K562 (cell line): ENCODE measurements around the gene ELOF1. TPM values are rescaled to one million over a fixed set of nuclear protein-coding genes. Genes with fewer than 3 reads are reported as not detected.

Experiments
- ARID3B ChIP-seq: fragments of 250-450 bp; sonication (Bioruptor Pico); IDR thresholded peaks from 2 replicates; pipeline ENCODE4 v1.4.0; 2020; ENCODE audit warnings: borderline replicate concordance
- KDM1A ChIP-seq, 2 experiments: fragments of 450-650 bp; IDR thresholded peaks; 2 replicates each; pipeline ENCODE4 v1.6.1; 2016; ENCODE audit warnings: mild to moderate bottlenecking in 2 of 2
- MLLT1 ChIP-seq, 2 experiments: fragments of 450-650 bp; IDR thresholded peaks; 2 replicates each; pipeline ENCODE4 v1.6.1; 2016
- NKRF ChIP-seq: fragments of 450-650 bp; IDR thresholded peaks from 2 replicates; pipeline ENCODE4 v1.6.1; 2016; ENCODE audit warnings: borderline replicate concordance
- SIRT6 ChIP-seq: IDR thresholded peaks from one replicate; pipeline ENCODE4 v1.6.1; 2012; ENCODE audit warnings: low read depth, mild to moderate bottlenecking, control low read depth, inconsistent platforms, low read length, moderate library complexity
- ZEB2 ChIP-seq: fragments of 450-650 bp; IDR thresholded peaks from 2 replicates; pipeline ENCODE4 v1.6.1; 2016
- ZHX1 ChIP-seq: fragments of 150-350 bp; conservative IDR thresholded peaks from 2 replicates; pipeline ENCODE4 v1.6.1; 2014; ENCODE audit warnings: low read length
- ZKSCAN8 ChIP-seq: fragments of 200-800 bp; sonication (Bioruptor generic); IDR thresholded peaks from 2 replicates; pipeline ENCODE4 v1.6.1; 2016; ENCODE audit warnings: missing genetic modification characterization, missing compliant biosample characterization
- ZNF766 ChIP-seq: fragments of 200-800 bp; sonication (Bioruptor generic); conservative IDR thresholded peaks from 2 replicates; pipeline ENCODE4 v1.6.1; 2016; ENCODE audit warnings: missing genetic modification characterization, missing compliant biosample characterization
- ZNF79 ChIP-seq: fragments of 250-450 bp; sonication (Bioruptor Pico); IDR thresholded peaks from 2 replicates; pipeline ENCODE4 v1.4.0; 2020; ENCODE audit warnings: low read depth, mild to moderate bottlenecking, moderate library complexity
- polyA plus RNA-seq, 8 experiments: library from polyadenylated mRNA; depleted of rRNA in 4 of 8; stranded (reverse) in 5 of 8; unstranded in 3 of 8; fragments of >200 nt; fragmentation: Nextera tagmentation in 2 of 8; fragmentation: Illumina TruSeq in 1 of 8; extraction: Ambion mirVana in 2 of 8; extraction: Trizol in 1 of 8; gene quantifications; 2 replicates each; pipeline versions ENCODE4 v1.2.1 to v1.2.3, GENCODE V29; 2011 to 2014; ENCODE audit warnings: inconsistent platforms in 1 of 8, missing spikeins in 1 of 8
- total RNA-seq, 7 experiments: library from RNA; depleted of rRNA in 6 of 7; stranded (reverse); fragments of >200 nt in 6 of 7; fragmentation: Illumina TruSeq in 2 of 7; extraction: Trizol in 2 of 7; gene quantifications; 2 replicates each; pipeline versions ENCODE4 v1.2.1 to v1.2.3, GENCODE V29; 2011 to 2021; ENCODE audit warnings: low replicate concordance in 1 of 7

ELOF1 gene
- total and polyA plus RNA-seq, 9 of the 15 experiments (the other 6 are each of a cell fraction or from before 2014, with no cell fraction given) = 16.7 to 147 (median 74.2) TPM

- TF ChIP-seq NKRF = no peak
- TF ChIP-seq ZKSCAN8 = 0 out of 2 replicates have a peak, but pooled peaks have one; percentile 28
- TF ChIP-seq ZNF79 = no peak
- no peak for TF ChIP-seq ZHX1
- TF ChIP-seq ZEB2 = no peak
- TF ChIP-seq MLLT1 (IDR thresholded peaks at IDR 0.05) = peak in 1 of 2 experiments; percentile 24; a peak in 1 of 4 replicates
- TF ChIP-seq ARID3B (CRISPR knock-in tag) = no peak
- 0 out of 4 replicates have a peak, but pooled peaks of 1 of the 2 experiments have one; percentile 21 for TF ChIP-seq KDM1A (IDR thresholded peaks at IDR 0.05)
- TF ChIP-seq ZNF766 (CRISPR knock-in tag) = 0 out of 2 replicates have a peak, but pooled peaks have one; percentile 7
- TF ChIP-seq SIRT6 = no peak
These were observed 39.1 kb upstream of the ELOF1 start (continued) for GRCh38 chr19:11598103-11598483.
